ENCODE data around the gene MYH7.

- TF ChIP-seq CTCF (IDR thresholded peaks at IDR 0.05): no peak
- no peak for TF ChIP-seq NRF1 (IDR thresholded peaks at IDR 0.05; ENCODE audit: low read depth, low read length)
- TF ChIP-seq, protein P1, sequence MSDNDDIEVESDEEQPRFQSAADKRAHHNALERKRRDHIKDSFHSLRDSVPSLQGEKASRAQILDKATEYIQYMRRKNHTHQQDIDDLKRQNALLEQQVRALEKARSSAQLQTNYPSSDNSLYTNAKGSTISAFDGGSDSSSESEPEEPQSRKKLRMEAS (IDR thresholded peaks at IDR 0.05; ENCODE audit: low read depth): no peak
- no peak for TF ChIP-seq MXI1 (IDR thresholded peaks at IDR 0.05; ENCODE audit: low read depth, low read length)
- TF ChIP-seq POLR2AphosphoS5 (IDR thresholded peaks at IDR 0.05; ENCODE audit: low read depth, low read length): no peak
- TF ChIP-seq CHD2 (IDR thresholded peaks at IDR 0.05; ENCODE audit: low read length, partially characterized antibody): no peak
Observed at GRCh38 chr14:23371865-23372264, 63.6 kb downstream of the MYH7 start.
